22Rv1 (cell line): ENCODE measurements around the gene RASAL1.

Experiments used
- H3K27ac ChIP-seq: fragments of 450-650 bp; 2 replicates; pipeline ENCODE4 v1.5.1; 2017
- CTCF ChIP-seq: fragments of 450-650 bp; IDR thresholded peaks from 2 replicates; pipeline ENCODE4 v1.5.1; 2017; ENCODE audit warnings: mild to moderate bottlenecking
- ZFX ChIP-seq: fragments of 450-650 bp; IDR thresholded peaks from 2 replicates; pipeline ENCODE4 v1.6.1; 2017; ENCODE audit warnings: antibody characterized with exemption, borderline replicate concordance

The RASAL1 gene

GRCh38 chr12:113138826-113139225 is 3.3 kb upstream of the RASAL1 start:
- no peak overlapping the region for H3K27ac ChIP-seq
- no peak for TF ChIP-seq ZFX
- TF ChIP-seq CTCF, result no peak

GRCh38 chr12:113137861-113138783 is 2.6 kb upstream of the RASAL1 start:
- no peak overlapping the region for H3K27ac ChIP-seq
- no peak for TF ChIP-seq CTCF
- no peak for TF ChIP-seq ZFX

GRCh38 chr12:113136990-113137511 is 1.5 kb upstream of the RASAL1 start:
- TF ChIP-seq CTCF (no peak), ZFX (no peak)
- H3K27ac ChIP-seq, result peak overlapping the region; percentile 8; the same call in 1 of the 2 replicates

- no peak for TF ChIP-seq ZFX
- TF ChIP-seq CTCF, result no peak
- H3K27ac ChIP-seq, result peak overlapping the region; percentile 8; the same call in 1 of the 2 replicates
Measured at GRCh38 chr12:113136128-113136989, 798 bp upstream of the RASAL1 start.

GRCh38 chr12:113134521-113134951 is 1.0 kb downstream of the RASAL1 start:
- TF ChIP-seq CTCF, result no peak
- no peak for TF ChIP-seq ZFX
- no peak overlapping the region for H3K27ac ChIP-seq

- H3K27ac ChIP-seq, result no peak overlapping the region
- TF ChIP-seq CTCF (no peak), ZFX (no peak)
Measured at GRCh38 chr12:113134071-113134470, 1.5 kb downstream of the RASAL1 start.
